CD14-positive monocyte (primary cell): ENCODE results near the gene HSPB8. TPM values are rescaled to one million over a fixed set of nuclear protein-coding genes. Genes with fewer than 3 reads are reported as not detected.

Experiments
- DNase-seq, 3 donors: peaks; one replicate each; pipeline ENCODE4 v3.0.0-alpha.2; 2011 to 2022
- H2AFZ ChIP-seq: 2 replicates; pipeline ENCODE4 v1.6.0; 2012; ENCODE audit warnings: mild to moderate bottlenecking, low read depth, low read length, inconsistent platforms; ENCODE audit not compliant: insufficient read depth, poor library complexity, severe bottlenecking
- H3K27ac ChIP-seq, 2 donors: 1 replicate in 1 of 2; 2 replicates in 1 of 2; pipeline ENCODE4 v1.5.1; 2012 to 2013; ENCODE audit warnings: low read length in 2 of 2, control low read depth in 1 of 2, inconsistent platforms in 1 of 2, low read depth in 1 of 2, mild to moderate bottlenecking in 1 of 2
- H3K27me3 ChIP-seq, 2 donors: one replicate each; pipeline versions ENCODE4 v1.6.0 to v1.6.1; 2011 to 2013; ENCODE audit warnings: low read length in 2 of 2; ENCODE audit not compliant: control insufficient read depth in 2 of 2, insufficient read depth in 2 of 2
- H3K36me3 ChIP-seq, 2 donors: replicated peaks in 1 of 2; 1 replicate in 1 of 2; 2 replicates in 1 of 2; pipeline versions ENCODE4 v1.5.1 to v1.6.1; 2012 to 2013; ENCODE audit warnings: low read length in 2 of 2, control low read depth in 1 of 2, inconsistent platforms in 1 of 2, mild to moderate bottlenecking in 1 of 2; ENCODE audit not compliant: insufficient read depth in 2 of 2, control insufficient read depth in 1 of 2
- H3K4me1 ChIP-seq, 2 donors: 1 replicate in 1 of 2; 2 replicates in 1 of 2; pipeline versions ENCODE4 v1.5.1 to v1.6.1; 2012 to 2013; ENCODE audit warnings: low read length in 2 of 2, control low read depth in 1 of 2, inconsistent platforms in 1 of 2, mild to moderate bottlenecking in 1 of 2, moderate library complexity in 1 of 2; ENCODE audit not compliant: insufficient read depth in 2 of 2, control insufficient read depth in 1 of 2
- H3K4me2 ChIP-seq: replicated peaks from 2 replicates; pipeline ENCODE3; 2012; ENCODE audit warnings: low read length, moderate library complexity, mild to moderate bottlenecking; ENCODE audit not compliant: poor library complexity, severe bottlenecking; ENCODE audit errors: extremely low read depth
- H3K4me3 ChIP-seq, 3 experiments: fragments of 200-600 bp in 1 of 3; sonication (generic) in 1 of 3; replicated peaks in 1 of 3; 1 replicate in 2 of 3; 2 replicates in 1 of 3; pipeline ENCODE4 v1.5.1; 2011 to 2013; ENCODE audit warnings: low read length in 3 of 3, mild to moderate bottlenecking in 3 of 3, control low read depth in 2 of 3, low read depth in 2 of 3, inconsistent platforms in 1 of 3, moderate library complexity in 1 of 3
- H3K79me2 ChIP-seq: 2 replicates; pipeline ENCODE4 v1.6.0; 2012; ENCODE audit warnings: mild to moderate bottlenecking, control low read depth, inconsistent platforms, low read length, moderate library complexity; ENCODE audit not compliant: insufficient read depth
- H3K9ac ChIP-seq: 2 replicates; pipeline ENCODE4 v1.6.0; 2017; ENCODE audit warnings: low read length, mild to moderate bottlenecking; ENCODE audit not compliant: insufficient read depth, poor library complexity, severe bottlenecking
- H3K9me3 ChIP-seq, 2 donors: replicated peaks in 1 of 2; 1 replicate in 1 of 2; 2 replicates in 1 of 2; pipeline versions ENCODE4 v1.5.1 to v1.6.1; 2012 to 2013; ENCODE audit warnings: low read length in 2 of 2, control low read depth in 1 of 2; ENCODE audit not compliant: control insufficient read depth in 1 of 2, insufficient read depth in 1 of 2
- H4K20me1 ChIP-seq: 2 replicates; pipeline ENCODE4 v1.6.0; 2012; ENCODE audit warnings: mild to moderate bottlenecking, low read length, control low read depth, moderate library complexity; ENCODE audit not compliant: insufficient read depth
- H3K27ac Mint-ChIP-seq, 7 donors: one replicate each; pipeline ENCODE4 v1.8.0; 2020; ENCODE audit warnings: mild to moderate bottlenecking in 7 of 7, mixed read lengths in 7 of 7, moderate library complexity in 6 of 7, inconsistent platforms in 2 of 7
- H3K27me3 Mint-ChIP-seq, 3 donors: one replicate each; pipeline ENCODE4 v1.8.0; 2021 to 2022; ENCODE audit warnings: low read depth in 3 of 3, mild to moderate bottlenecking in 3 of 3, mixed read lengths in 3 of 3, moderate library complexity in 3 of 3, inconsistent platforms in 1 of 3
- H3K36me3 Mint-ChIP-seq, 2 donors: one replicate each; pipeline ENCODE4 v1.8.0; 2020; ENCODE audit warnings: mixed read lengths in 2 of 2, inconsistent platforms in 1 of 2, mild to moderate bottlenecking in 1 of 2
- H3K4me1 Mint-ChIP-seq: one replicate; pipeline ENCODE4 v1.8.0; 2020; ENCODE audit warnings: mild to moderate bottlenecking, mixed read lengths
- H3K4me3 Mint-ChIP-seq, 2 donors: one replicate each; pipeline ENCODE4 v1.8.0; 2020; ENCODE audit warnings: mild to moderate bottlenecking in 2 of 2, mixed read lengths in 2 of 2, moderate library complexity in 1 of 2
- H3K9me3 Mint-ChIP-seq, 7 donors: one replicate each; pipeline ENCODE4 v1.8.0; 2020 to 2022; ENCODE audit warnings: mixed read lengths in 7 of 7, mild to moderate bottlenecking in 6 of 7, moderate library complexity in 6 of 7, inconsistent platforms in 2 of 7
- WGBS: methylation state at CpG from one replicate; pipeline ENCODE4 v1.1.5; 2013; ENCODE audit warnings: missing lambda C conversion rate; ENCODE audit not compliant: insufficient coverage; 5-methylcytosine and 5-hydroxymethylcytosine counted together
- intact Hi-C, 2 donors: fragments of 100-400 bp; cut with micrococcal nuclease; formaldehyde crosslinking; loops; one replicate each; pipeline versions ENCODE4 v1.15.0 to v1.15.1; 2023
- polyA plus RNA-seq, 3 donors: library from polyadenylated mRNA; depleted of rRNA in 1 of 3; unstranded in 2 of 3; stranded (reverse) in 1 of 3; fragments of 300-500 nt in 2 of 3; fragments of >200 nt in 1 of 3; fragmentation: Illumina TruSeq in 2 of 3; gene quantifications; 1 replicate in 2 of 3; 2 replicates in 1 of 3; pipeline ENCODE4 v1.2.3, GENCODE V29; 2012 to 2021
- TF ChIP-seq, protein P1 (sequence below): fragments of 200-600 bp; IDR thresholded peaks from one replicate; pipeline ENCODE4 v1.8.0; 2022; ENCODE audit warnings: antibody characterized with exemption, mild to moderate bottlenecking

The HSPB8 gene
- polyA plus RNA-seq, 3 donors = not detected

DNA sequence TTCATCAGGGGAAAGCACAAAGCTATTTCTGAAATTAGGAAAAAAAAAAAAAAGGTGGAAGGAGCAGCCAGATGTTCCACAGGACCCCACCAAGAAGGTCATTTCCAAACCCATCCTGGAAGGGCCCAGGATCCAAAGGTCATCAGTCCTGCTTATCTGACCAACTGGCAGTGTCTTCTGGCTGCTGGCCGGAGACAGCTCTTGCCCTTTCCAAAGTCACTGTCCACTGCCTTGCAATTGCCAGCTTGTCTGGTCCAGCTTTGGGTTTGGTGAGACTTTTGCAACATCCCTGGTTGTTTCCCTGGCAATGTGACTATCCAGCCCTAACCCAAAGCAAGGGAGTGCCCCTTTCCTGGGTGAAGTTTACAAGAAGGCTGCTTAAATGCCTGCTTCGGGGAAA, 18.9 kb upstream of the HSPB8 start:
- Histone ChIP-seq H3K27ac (no peak overlapping the region), H3K27me3 (no peaks in the 10 kb centered on the region), H3K36me3 (no peaks in the 10 kb centered on the region), H2AFZ (no peak overlapping the region), H3K4me3 (no peak overlapping the region), H3K9ac (no peak overlapping the region), H3K79me2 (no peaks in the 10 kb centered on the region), H4K20me1 (no peaks in the 10 kb centered on the region), H3K9me3 (no peaks in the 10 kb centered on the region), H3K4me2 (no peak overlapping the region), H3K4me1 (no peaks in the 10 kb centered on the region)
- intact Hi-C loops = no loop called here
- Mint-ChIP-seq H3K27me3 (peaks cover 3 to 8% (median 4%) of the 10 kb centered on the region in 3 donors), H3K4me3 (no peak overlapping the region), H3K27ac (no peak overlapping the region), H3K36me3 (no peaks in the 10 kb centered on the region), H3K9me3 (peaks cover 0 to 2% (median 0%) of the 10 kb centered on the region in 7 donors), H3K4me1 (no peaks in the 10 kb centered on the region)
- TF ChIP-seq, protein P1, sequence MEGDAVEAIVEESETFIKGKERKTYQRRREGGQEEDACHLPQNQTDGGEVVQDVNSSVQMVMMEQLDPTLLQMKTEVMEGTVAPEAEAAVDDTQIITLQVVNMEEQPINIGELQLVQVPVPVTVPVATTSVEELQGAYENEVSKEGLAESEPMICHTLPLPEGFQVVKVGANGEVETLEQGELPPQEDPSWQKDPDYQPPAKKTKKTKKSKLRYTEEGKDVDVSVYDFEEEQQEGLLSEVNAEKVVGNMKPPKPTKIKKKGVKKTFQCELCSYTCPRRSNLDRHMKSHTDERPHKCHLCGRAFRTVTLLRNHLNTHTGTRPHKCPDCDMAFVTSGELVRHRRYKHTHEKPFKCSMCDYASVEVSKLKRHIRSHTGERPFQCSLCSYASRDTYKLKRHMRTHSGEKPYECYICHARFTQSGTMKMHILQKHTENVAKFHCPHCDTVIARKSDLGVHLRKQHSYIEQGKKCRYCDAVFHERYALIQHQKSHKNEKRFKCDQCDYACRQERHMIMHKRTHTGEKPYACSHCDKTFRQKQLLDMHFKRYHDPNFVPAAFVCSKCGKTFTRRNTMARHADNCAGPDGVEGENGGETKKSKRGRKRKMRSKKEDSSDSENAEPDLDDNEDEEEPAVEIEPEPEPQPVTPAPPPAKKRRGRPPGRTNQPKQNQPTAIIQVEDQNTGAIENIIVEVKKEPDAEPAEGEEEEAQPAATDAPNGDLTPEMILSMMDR = no peak
- 100% methylated on average over 2 of the region's 2 CpGs for WGBS
- no peak for DNase-seq

DNA sequence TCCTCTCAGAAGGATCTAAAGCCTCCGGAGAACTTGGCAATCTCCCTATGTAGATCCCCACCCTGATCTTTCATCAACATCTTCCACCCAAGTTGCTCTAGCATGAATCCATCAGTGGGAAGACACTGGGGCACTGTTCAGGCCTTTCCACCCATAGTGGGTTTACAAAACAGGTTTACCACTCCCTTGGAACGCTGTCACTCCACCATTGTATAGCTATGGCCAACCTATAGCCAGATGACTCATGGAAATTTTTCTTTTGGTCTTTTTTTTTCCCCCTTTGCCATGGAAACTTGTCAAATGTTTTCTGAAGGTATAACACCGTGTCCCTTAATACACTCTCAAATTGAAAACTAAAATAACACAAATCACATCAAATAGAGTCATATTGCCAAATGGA, 10.8 kb upstream of the HSPB8 start:
- Histone ChIP-seq H4K20me1 (no peaks in the 10 kb centered on the region), H3K79me2 (no peaks in the 10 kb centered on the region), H3K4me2 (no peak overlapping the region), H2AFZ (no peak overlapping the region), H3K9me3 (no peaks in the 10 kb centered on the region), H3K27me3 (no peaks in the 10 kb centered on the region), H3K4me3 (no peak overlapping the region), H3K36me3 (no peaks in the 10 kb centered on the region), H3K4me1 (no peaks in the 10 kb centered on the region), H3K27ac (no peak overlapping the region), H3K9ac (no peak overlapping the region)
- Mint-ChIP-seq H3K4me3 (no peak overlapping the region), H3K4me1 (no peaks in the 10 kb centered on the region), H3K36me3 (no peaks in the 10 kb centered on the region), H3K27ac (no peak overlapping the region), H3K9me3 (peaks cover 0 to 3% (median 0%) of the 10 kb centered on the region in 7 donors), H3K27me3 (peaks cover 1 to 4% (median 2%) of the 10 kb centered on the region in 3 donors)
- TF ChIP-seq, protein P1 = no peak
- no CpG with 5 or more reads among the region's 3 CpGs for WGBS
- no peak for DNase-seq
- intact Hi-C loops = no loop called here
